AG04449 (cell line): ENCODE results near the gene ATR.

Source experiments
- CTCF ChIA-PET: fragments of 350-600 bp; formaldehyde crosslinking; extraction: SDS; loops from one replicate; lab custom pipeline; 2021; ENCODE audit warnings: antibody characterized with exemption; lab: Yijun Ruan, JAX
- POLR2A ChIA-PET: fragments of 400-600, 350-600 bp; formaldehyde crosslinking; extraction: SDS; loops from one replicate; lab custom pipeline; 2020; ENCODE audit warnings: antibody characterized with exemption, inconsistent platforms; lab: Yijun Ruan, JAX
- DNase-seq: peaks from one replicate; pipeline ENCODE4 v3.0.0-alpha.2; 2010; ENCODE audit warnings: low read depth, low spot score
- H3K4me3 ChIP-seq: 2 replicates; pipeline ENCODE4 v1.5.1; 2011; ENCODE audit warnings: low read depth, mild to moderate bottlenecking, control low read depth, low read length
- CTCF ChIP-seq: IDR thresholded peaks from one replicate; pipeline ENCODE4 v1.5.1; 2011; ENCODE audit warnings: mild to moderate bottlenecking, moderate library complexity, low read length, control low read depth, inconsistent platforms; ENCODE audit not compliant: insufficient read depth; ENCODE audit errors: missing control alignments

Gene ATR

GRCh38 chr3:142618917-142619461 lies 40.5 kb upstream of the ATR start:
- POLR2A ChIA-PET = interaction anchor here (0.6 kb wide), 1 partner anchor 37 kb away, joined by 3 read pairs; no protein-coding TSS in a partner anchor
- CTCF ChIA-PET = no interaction called here
- H3K4me3 ChIP-seq = no peak overlapping the region
- no peak for DNase-seq
- TF ChIP-seq CTCF = no peak

GRCh38 chr3:142615171-142615570 lies 36.6 kb upstream of the ATR start:
- no peak for TF ChIP-seq CTCF
- no peak overlapping the region for H3K4me3 ChIP-seq
- POLR2A ChIA-PET = no interaction called here
- no peak for DNase-seq
- CTCF ChIA-PET = interaction anchor here (1.0 kb wide), 1 partner anchor 214 kb away, joined by 3 read pairs; no protein-coding TSS in a partner anchor

GRCh38 chr3:142614059-142614626 lies 35.6 kb upstream of the ATR start:
- no peak for DNase-seq
- no peak for TF ChIP-seq CTCF
- CTCF ChIA-PET = interaction anchor here (0.9 kb wide), 1 partner anchor 214 kb away, joined by 3 read pairs; no protein-coding TSS in a partner anchor
- POLR2A ChIA-PET = no interaction called here
- H3K4me3 ChIP-seq = no peak overlapping the region

GRCh38 chr3:142613491-142613890 lies 35.0 kb upstream of the ATR start:
- no peak for TF ChIP-seq CTCF
- no peak for DNase-seq
- ChIA-PET POLR2A (no interaction called here), CTCF (interaction anchor here (0.9 kb wide), 1 partner anchor 215 kb away, joined by 3 read pairs; no protein-coding TSS in a partner anchor)
- no peak overlapping the region for H3K4me3 ChIP-seq

- ChIA-PET CTCF (no interaction called here), POLR2A (no interaction called here)
- no peak for TF ChIP-seq CTCF
- DNase-seq = no peak
- no peak overlapping the region for H3K4me3 ChIP-seq
Observed at GRCh38 chr3:142611206-142611605, 32.7 kb upstream of the ATR start.

GRCh38 chr3:142609136-142609535 lies 30.6 kb upstream of the ATR start:
- DNase-seq = no peak
- no peak overlapping the region for H3K4me3 ChIP-seq
- CTCF ChIA-PET = no interaction called here
- POLR2A ChIA-PET = no interaction called here
- TF ChIP-seq CTCF = no peak
